IMR-90 (cell line): ENCODE results near the gene SWAP70. TPM values are rescaled to one million over a fixed set of nuclear protein-coding genes. Genes with fewer than 3 reads are reported as not detected.

Source experiments
- ATAC-seq: fragments of 200-7000 bp; cut with Tn5 transposase; 2 replicates; pipeline ENCODE4 v1.9.1; 2020; ENCODE audit warnings: low read depth, mild to moderate bottlenecking, moderate library complexity
- BruUV-seq: library from RNA; stranded (reverse); fragments of 400-500 nt; replicated peaks from 2 replicates; lab custom pipeline; 2021; lab: Mats Ljungman, UMichigan
- CTCF ChIA-PET: fragments of 300-600 bp; formaldehyde crosslinking; extraction: SDS; loops from one replicate; lab custom pipeline; 2021; ENCODE audit warnings: antibody characterized with exemption; lab: Yijun Ruan, JAX
- POLR2A ChIA-PET: fragments of 300-600 bp; sonication (Branson Sonifier 250); formaldehyde crosslinking; loops from one replicate; lab custom pipeline; 2022; ENCODE audit warnings: antibody characterized with exemption; ENCODE audit not compliant: unreplicated experiment; lab: Charles Lee
- DNase-seq: peaks from one replicate; pipeline ENCODE4 v3.0.0; 2013
- H2AFZ ChIP-seq: replicated peaks from 2 replicates; pipeline ENCODE3; 2013; ENCODE audit warnings: low read length, mild to moderate bottlenecking; ENCODE audit not compliant: poor library complexity
- H2AK5ac ChIP-seq: 2 replicates; pipeline ENCODE4 v1.6.1; 2013; ENCODE audit warnings: low read depth, low read length, inconsistent platforms
- H2AK9ac ChIP-seq: replicated peaks from 2 replicates; pipeline ENCODE3; 2013; ENCODE audit warnings: mild to moderate bottlenecking, low read depth, low read length, moderate library complexity; ENCODE audit not compliant: poor library complexity
- H2BK120ac ChIP-seq: 2 replicates; pipeline ENCODE4 v1.6.1; 2013; ENCODE audit warnings: low read depth, low read length, inconsistent platforms
- H2BK15ac ChIP-seq: 3 replicates; pipeline ENCODE4 v1.6.1; 2013; ENCODE audit warnings: low read depth, low read length, inconsistent platforms
- H2BK20ac ChIP-seq: 2 replicates; pipeline ENCODE4 v1.6.1; 2013; ENCODE audit warnings: low read depth, mild to moderate bottlenecking, inconsistent platforms, low read length, moderate library complexity
- H2BK5ac ChIP-seq: 2 replicates; pipeline ENCODE4 v1.6.1; 2013; ENCODE audit warnings: mild to moderate bottlenecking, low read depth, low read length, inconsistent platforms; ENCODE audit not compliant: poor library complexity, severe bottlenecking
- H3K14ac ChIP-seq: replicated peaks from 2 replicates; pipeline ENCODE4 v1.6.1; 2013; ENCODE audit warnings: low read depth, low read length, inconsistent platforms
- H3K18ac ChIP-seq: 2 replicates; pipeline ENCODE4 v1.6.1; 2013; ENCODE audit warnings: low read depth, low read length, control low read depth
- H3K23ac ChIP-seq: 2 replicates; pipeline ENCODE4 v1.6.1; 2013; ENCODE audit warnings: low read depth, low read length, inconsistent platforms
- H3K27ac ChIP-seq: 2 replicates; pipeline ENCODE4 v1.5.1; 2013; ENCODE audit warnings: mild to moderate bottlenecking, control low read depth, low read length; ENCODE audit not compliant: insufficient read depth
- H3K27me3 ChIP-seq: 2 replicates; pipeline ENCODE4 v1.6.1; 2013; ENCODE audit warnings: low read length; ENCODE audit not compliant: control insufficient read depth, insufficient read depth
- H3K36me3 ChIP-seq: 2 replicates; pipeline ENCODE4 v1.6.1; 2013; ENCODE audit warnings: low read length, mixed read lengths; ENCODE audit not compliant: control insufficient read depth, insufficient read depth
- H3K4ac ChIP-seq: 2 replicates; pipeline ENCODE4 v1.6.1; 2013; ENCODE audit warnings: low read depth, low read length, inconsistent platforms
- H3K4me1 ChIP-seq: 2 replicates; pipeline ENCODE4 v1.6.1; 2013; ENCODE audit warnings: low read length, mixed read lengths; ENCODE audit not compliant: control insufficient read depth, insufficient read depth
- H3K4me2 ChIP-seq: 2 replicates; pipeline ENCODE4 v1.6.1; 2013; ENCODE audit warnings: low read depth, mild to moderate bottlenecking, control low read depth, low read length, moderate library complexity
- H3K4me3 ChIP-seq: 2 replicates; pipeline ENCODE4 v1.5.1; 2013; ENCODE audit warnings: low read depth, mild to moderate bottlenecking, control low read depth, low read length, moderate library complexity; ENCODE audit not compliant: insufficient read depth
- H3K56ac ChIP-seq: 2 replicates; pipeline ENCODE4 v1.6.1; 2013; ENCODE audit warnings: low read length, inconsistent platforms; ENCODE audit not compliant: insufficient read depth; ENCODE audit errors: extremely low read depth
- H3K79me1 ChIP-seq, 2 experiments: 2 replicates each; pipeline ENCODE4 v1.6.1; 2013; ENCODE audit warnings: low read length in 2 of 2, inconsistent platforms in 1 of 2, low read depth in 1 of 2
- H3K9ac ChIP-seq: 2 replicates; pipeline ENCODE4 v1.6.1; 2013; ENCODE audit warnings: low read depth, low read length, control low read depth
- H3K9me1 ChIP-seq: 2 replicates; pipeline ENCODE4 v1.6.1; 2013; ENCODE audit warnings: low read length, inconsistent platforms; ENCODE audit not compliant: insufficient read depth
- H3K9me3 ChIP-seq: 2 replicates; pipeline ENCODE4 v1.6.1; 2013; ENCODE audit warnings: low read length; ENCODE audit not compliant: control insufficient read depth, insufficient read depth
- H4K20me1 ChIP-seq: 2 replicates; pipeline ENCODE4 v1.6.1; 2013; ENCODE audit warnings: low read length, inconsistent platforms; ENCODE audit not compliant: insufficient read depth
- H4K5ac ChIP-seq: 2 replicates; pipeline ENCODE4 v1.6.1; 2013; ENCODE audit warnings: mild to moderate bottlenecking, low read depth, low read length, control low read depth
- H4K8ac ChIP-seq, 2 experiments: 2 replicates each; pipeline ENCODE4 v1.6.1; 2013; ENCODE audit warnings: low read depth in 2 of 2, low read length in 2 of 2, control low read depth in 1 of 2, inconsistent platforms in 1 of 2
- H4K91ac ChIP-seq: 2 replicates; pipeline ENCODE4 v1.6.1; 2013; ENCODE audit warnings: low read depth, low read length, inconsistent platforms; ENCODE audit not compliant: insufficient read depth
- BHLHE40 ChIP-seq: fragments of 150-350 bp; IDR thresholded peaks from 2 replicates; pipeline ENCODE4 v1.6.1; 2016; ENCODE audit warnings: mild to moderate bottlenecking, low read depth, low read length
- CEBPB ChIP-seq: IDR thresholded peaks from 2 replicates; pipeline ENCODE4 v1.6.1; 2012; ENCODE audit warnings: low read depth, low read length, improper control_type of control experiment
- CHD1 ChIP-seq: IDR thresholded peaks from 2 replicates; pipeline ENCODE4 v1.6.1; 2012; ENCODE audit warnings: low read depth, low read length, improper control_type of control experiment
- FOS ChIP-seq: fragments of 150-350 bp; IDR thresholded peaks from 2 replicates; pipeline ENCODE4 v1.6.1; 2016; ENCODE audit warnings: low read depth, low read length
- MAFK ChIP-seq: IDR thresholded peaks from 2 replicates; pipeline ENCODE4 v1.6.1; 2012; ENCODE audit warnings: low read depth, low read length, improper control_type of control experiment
- MAZ ChIP-seq: IDR thresholded peaks from 2 replicates; pipeline ENCODE4 v1.6.1; 2012; ENCODE audit warnings: low read depth, mild to moderate bottlenecking, low read length, improper control_type of control experiment, moderate library complexity, borderline replicate concordance
- MXI1 ChIP-seq: IDR thresholded peaks from 2 replicates; pipeline ENCODE4 v1.6.1; 2012; ENCODE audit warnings: low read depth, mild to moderate bottlenecking, low read length, moderate library complexity, borderline replicate concordance
- NFE2L2 ChIP-seq: fragments of 150-350 bp; IDR thresholded peaks from 2 replicates; pipeline ENCODE4 v1.6.1; 2016; ENCODE audit warnings: low read depth, mild to moderate bottlenecking, low read length
- POLR2A ChIP-seq: IDR thresholded peaks from 2 replicates; pipeline ENCODE4 v1.6.1; 2012; ENCODE audit warnings: mild to moderate bottlenecking, low read depth, low read length
- RAD21 ChIP-seq: IDR thresholded peaks from 2 replicates; pipeline ENCODE4 v1.6.1; 2012; ENCODE audit warnings: low read length, improper control_type of control experiment
- RCOR1 ChIP-seq: IDR thresholded peaks from 2 replicates; pipeline ENCODE4 v1.6.1; 2012; ENCODE audit warnings: mild to moderate bottlenecking, low read length, improper control_type of control experiment; ENCODE audit not compliant: insufficient replicate concordance
- RFX5 ChIP-seq: IDR thresholded peaks from 2 replicates; pipeline ENCODE4 v1.8.0; 2012; ENCODE audit warnings: low read depth, mild to moderate bottlenecking, low read length, moderate library complexity
- SMC3 ChIP-seq: fragments of 150-350 bp; IDR thresholded peaks from 2 replicates; pipeline ENCODE4 v1.6.1; 2016; ENCODE audit warnings: low read depth, mild to moderate bottlenecking, antibody characterized with exemption, low read length, moderate library complexity
- USF2 ChIP-seq: fragments of 150-350 bp; IDR thresholded peaks from 2 replicates; pipeline ENCODE4 v1.6.1; 2017; ENCODE audit warnings: mild to moderate bottlenecking, antibody characterized with exemption, low read length, low read depth
- WGBS, 2 experiments: methylation state at CpG; one replicate each; pipeline versions ENCODE4 v1.1.5 to v1.1.7; 2013; ENCODE audit warnings: missing lambda C conversion rate in 2 of 2; ENCODE audit not compliant: insufficient read length in 1 of 2; ENCODE audit errors: extremely low coverage in 2 of 2; 5-methylcytosine and 5-hydroxymethylcytosine counted together
- dilution Hi-C: fragments of 300-500 bp; cut with HindIII; formaldehyde crosslinking; loops from one replicate; pipeline ENCODE4 v1.14.3; 2018; ENCODE audit warnings: low sequenced_read_pairs; ENCODE audit not compliant: unreplicated experiment
- in situ Hi-C: fragments of 300-500 bp; cut with MboI; formaldehyde crosslinking; loops from 3 replicates; pipeline ENCODE4 v1.14.3; 2019; ENCODE audit warnings: low sequenced_read_pairs, inconsistent platforms, mixed read lengths
- intact Hi-C: fragments of 100-400 bp; cut with micrococcal nuclease; formaldehyde crosslinking; loops from 2 replicates; pipeline ENCODE4 v1.10.0; 2022
- polyA plus RNA-seq, 3 experiments: library from polyadenylated mRNA; depleted of rRNA; stranded (reverse); fragments of >200 nt; gene quantifications; 2 replicates each; pipeline ENCODE4 v1.2.3, GENCODE V29; 2012; ENCODE audit warnings: low replicate concordance in 1 of 3
- total RNA-seq: library from RNA; depleted of rRNA; stranded (reverse); fragments of >200 nt; gene quantifications from 2 replicates; pipeline ENCODE4 v1.2.3, GENCODE V29; 2012
- TF ChIP-seq, protein P1 (sequence below): conservative IDR thresholded peaks from 2 replicates; pipeline ENCODE4 v1.5.1; 2012; ENCODE audit warnings: mild to moderate bottlenecking, low read depth, low read length, improper control_type of control experiment
- TF ChIP-seq, protein P2 (sequence below): fragments of 150-350 bp; IDR thresholded peaks from 2 replicates; pipeline ENCODE4 v1.6.1; 2016; ENCODE audit warnings: low read depth, mild to moderate bottlenecking, low read length, moderate library complexity, borderline replicate concordance

Gene SWAP70
- total and polyA plus RNA-seq, 2 of the 4 experiments (the other 2 are of a cell fraction), result 15.5 to 19.9 TPM

GRCh38 chr11:9789910-9790309 lies 126.0 kb downstream of the SWAP70 start:
- WGBS, 2 experiments, result no CpG with 5 or more reads among the region's 3 CpGs
- ChIA-PET POLR2A (no interaction called here), CTCF (no interaction called here)
- Histone ChIP-seq H3K9me1 (peaks cover 26% of the 10 kb centered on the region), H2BK15ac (0 out of 3 replicates have a peak overlapping the region, but pooled peaks have one; percentile 24), H3K4me3 (no peak overlapping the region), H3K18ac (peak overlapping the region; percentile 50), H2AFZ (no peak overlapping the region), H4K91ac (no peak overlapping the region; the same call in 1 of the 2 replicates), H2AK5ac (peak overlapping the region; percentile 10; the same call in 1 of the 2 replicates), H3K27ac (peak overlapping the region; percentile 21; the same call in 1 of the 2 replicates), H3K56ac (no peak overlapping the region), H3K9me3 (no peaks in the 10 kb centered on the region), H2BK20ac (peak overlapping the region; percentile 48), H4K20me1 (no peaks in the 10 kb centered on the region), H2AK9ac (no peak overlapping the region), H3K4me2 (no peak overlapping the region), H4K8ac (peak overlapping the region in 1 of 2 experiments; percentile 0; a peak in 1 of 4 replicates), H2BK120ac (peak overlapping the region; percentile 41; the same call in 1 of the 2 replicates), H3K36me3 (peaks cover 24% of the 10 kb centered on the region), H3K27me3 (no peaks in the 10 kb centered on the region), H4K5ac (peak overlapping the region; percentile 19), H3K79me1 (peaks cover 10 to 29% of the 10 kb centered on the region in 2 experiments), H3K14ac (no peak overlapping the region), H2BK5ac (no peak overlapping the region), H3K4me1 (peaks cover 14% of the 10 kb centered on the region), H3K4ac (peak overlapping the region; percentile 62; the same call in 1 of the 2 replicates), H3K9ac (no peak overlapping the region), H3K23ac (no peak overlapping the region)
- ATAC-seq (no peak), DNase-seq (no peak)
- TF ChIP-seq CHD1, result no peak
- no peak for TF ChIP-seq MAFK
- TF ChIP-seq FOS, result no peak
- no peak for TF ChIP-seq BHLHE40
- no peak for TF ChIP-seq CEBPB
- TF ChIP-seq, protein P1, sequence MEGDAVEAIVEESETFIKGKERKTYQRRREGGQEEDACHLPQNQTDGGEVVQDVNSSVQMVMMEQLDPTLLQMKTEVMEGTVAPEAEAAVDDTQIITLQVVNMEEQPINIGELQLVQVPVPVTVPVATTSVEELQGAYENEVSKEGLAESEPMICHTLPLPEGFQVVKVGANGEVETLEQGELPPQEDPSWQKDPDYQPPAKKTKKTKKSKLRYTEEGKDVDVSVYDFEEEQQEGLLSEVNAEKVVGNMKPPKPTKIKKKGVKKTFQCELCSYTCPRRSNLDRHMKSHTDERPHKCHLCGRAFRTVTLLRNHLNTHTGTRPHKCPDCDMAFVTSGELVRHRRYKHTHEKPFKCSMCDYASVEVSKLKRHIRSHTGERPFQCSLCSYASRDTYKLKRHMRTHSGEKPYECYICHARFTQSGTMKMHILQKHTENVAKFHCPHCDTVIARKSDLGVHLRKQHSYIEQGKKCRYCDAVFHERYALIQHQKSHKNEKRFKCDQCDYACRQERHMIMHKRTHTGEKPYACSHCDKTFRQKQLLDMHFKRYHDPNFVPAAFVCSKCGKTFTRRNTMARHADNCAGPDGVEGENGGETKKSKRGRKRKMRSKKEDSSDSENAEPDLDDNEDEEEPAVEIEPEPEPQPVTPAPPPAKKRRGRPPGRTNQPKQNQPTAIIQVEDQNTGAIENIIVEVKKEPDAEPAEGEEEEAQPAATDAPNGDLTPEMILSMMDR, result no peak
- no peak for TF ChIP-seq USF2
- no peak for TF ChIP-seq MXI1
- no peak for TF ChIP-seq NFE2L2
- no peak for TF ChIP-seq RAD21
- TF ChIP-seq, protein P2, sequence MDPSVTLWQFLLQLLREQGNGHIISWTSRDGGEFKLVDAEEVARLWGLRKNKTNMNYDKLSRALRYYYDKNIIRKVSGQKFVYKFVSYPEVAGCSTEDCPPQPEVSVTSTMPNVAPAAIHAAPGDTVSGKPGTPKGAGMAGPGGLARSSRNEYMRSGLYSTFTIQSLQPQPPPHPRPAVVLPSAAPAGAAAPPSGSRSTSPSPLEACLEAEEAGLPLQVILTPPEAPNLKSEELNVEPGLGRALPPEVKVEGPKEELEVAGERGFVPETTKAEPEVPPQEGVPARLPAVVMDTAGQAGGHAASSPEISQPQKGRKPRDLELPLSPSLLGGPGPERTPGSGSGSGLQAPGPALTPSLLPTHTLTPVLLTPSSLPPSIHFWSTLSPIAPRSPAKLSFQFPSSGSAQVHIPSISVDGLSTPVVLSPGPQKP, result no peak
- no peak for TF ChIP-seq POLR2A
- no peak for TF ChIP-seq RCOR1
- TF ChIP-seq MAZ, result no peak
- TF ChIP-seq RFX5, result no peak
- TF ChIP-seq SMC3, result no peak
- intact Hi-C loops (loop anchor here (1.0 kb wide), 1 partner anchor 37 kb away; no protein-coding TSS in a partner anchor), in situ Hi-C loops (no loop called here), dilution Hi-C loops (no loop called here)
- BruUV-seq, result no TSS peak
